ENCODE results near the gene NCOA3. TPM values are rescaled to one million over a fixed set of nuclear protein-coding genes. Genes with fewer than 3 reads are reported as not detected.
"Not testable (repeated sequence)": the region's sequence is repeated elsewhere in the genome, so short reads cannot be mapped to it uniquely, and the experiment has no call there.

NCOA3 gene
- total RNA-seq, 2 experiments from 2014 or later: 59.1 to 70.6 TPM

- DNase-seq: no peak
- CTCF ChIA-PET: interaction anchor here (0.9 kb wide), 1 partner anchor 9 kb away, joined by 3 read pairs; no protein-coding TSS in a partner anchor
- H3K4me1 Mint-ChIP-seq: peaks cover 47% of the 10 kb centered on the region
- no peaks in the 10 kb centered on the region for H3K27me3 Mint-ChIP-seq
- peak overlapping the region; percentile 88 for H3K27ac Mint-ChIP-seq
- H3K4me3 Mint-ChIP-seq: no peak overlapping the region
- POLR2A ChIA-PET: no interaction called here
- no peaks in the 10 kb centered on the region for H3K9me3 Mint-ChIP-seq
- H3K36me3 Mint-ChIP-seq (ENCODE audit: low read depth): peaks cover 11% of the 10 kb centered on the region
Measured at GRCh38 chr20:47498606-47499005, 3.1 kb upstream of the NCOA3 start.

- Mint-ChIP-seq H3K27ac (no peak overlapping the region), H3K4me1 (peaks cover 46% of the 10 kb centered on the region), H3K9me3 (no peaks in the 10 kb centered on the region), H3K36me3 (ENCODE audit: low read depth) (peaks cover 13% of the 10 kb centered on the region), H3K27me3 (no peaks in the 10 kb centered on the region), H3K4me3 (no peak overlapping the region)
- CTCF ChIA-PET: interaction anchor here (0.9 kb wide), 1 partner anchor 9 kb away, joined by 3 read pairs; no protein-coding TSS in a partner anchor
- no peak for DNase-seq
- POLR2A ChIA-PET: no interaction called here
Measured at GRCh38 chr20:47499053-47499452, 2.6 kb upstream of the NCOA3 start.

- H3K27ac Mint-ChIP-seq: peak overlapping the region; percentile 99
- peaks cover 13% of the 10 kb centered on the region for H3K36me3 Mint-ChIP-seq (ENCODE audit: low read depth)
- peak overlapping the region; percentile 99 for H3K4me3 Mint-ChIP-seq
- peaks cover 45% of the 10 kb centered on the region for H3K4me1 Mint-ChIP-seq
- H3K9me3 Mint-ChIP-seq, POLR2A ChIA-PET, H3K27me3 Mint-ChIP-seq, DNase-seq: not testable (repeated sequence)
- CTCF ChIA-PET: interaction anchor here (0.6 to 0.7 kb wide), 2 partner anchors 122 to 1323 kb away, joined by 3 read pairs; no protein-coding TSS in a partner anchor
Measured at GRCh38 chr20:47500082-47500481, 1.6 kb upstream of the NCOA3 start.

GRCh38 chr20:47500554-47500953 lies 1.1 kb upstream of the NCOA3 start:
- CTCF ChIA-PET: interaction anchor here (0.6 to 3.3 kb wide), 6 partner anchors 11 to 166 kb away, joined by 3 to 20 read pairs (median 6); no protein-coding TSS in a partner anchor
- POLR2A ChIA-PET: no interaction called here

GRCh38 chr20:47501116-47501481 lies 588 bp upstream of the NCOA3 start:
- H3K9me3 Mint-ChIP-seq: no peaks in the 10 kb centered on the region
- peak overlapping the region; percentile 99 for H3K27ac Mint-ChIP-seq
- DNase-seq: no peak
- H3K27me3 Mint-ChIP-seq: no peaks in the 10 kb centered on the region
- peak overlapping the region; percentile 99 for H3K4me3 Mint-ChIP-seq
- ChIA-PET POLR2A (interaction anchor here (0.6 to 2.0 kb wide), 2 partner anchors 7 to 9 kb away, joined by 4 to 10 read pairs; no protein-coding TSS in a partner anchor), CTCF (interaction anchor here (0.9 to 3.3 kb wide), 11 partner anchors 8 to 167 kb away, joined by 3 to 22 read pairs (median 4); no protein-coding TSS in a partner anchor)
- H3K36me3 Mint-ChIP-seq (ENCODE audit: low read depth): peaks cover 20% of the 10 kb centered on the region
- H3K4me1 Mint-ChIP-seq: peaks cover 51% of the 10 kb centered on the region

More at GRCh38 chr20:47500554-47500953, 1.1 kb upstream of the NCOA3 start:
- DNase-seq: no peak
- peaks cover 16% of the 10 kb centered on the region for H3K36me3 Mint-ChIP-seq (ENCODE audit: low read depth)
- H3K4me1 Mint-ChIP-seq: peaks cover 47% of the 10 kb centered on the region
- H3K27ac Mint-ChIP-seq: peak overlapping the region; percentile 99
- H3K4me3 Mint-ChIP-seq: peak overlapping the region; percentile 99
- no peaks in the 10 kb centered on the region for H3K27me3 Mint-ChIP-seq
- H3K9me3 Mint-ChIP-seq: no peaks in the 10 kb centered on the region

- Mint-ChIP-seq H3K36me3 (ENCODE audit: low read depth) (peaks cover 22% of the 10 kb centered on the region), H3K9me3 (no peaks in the 10 kb centered on the region), H3K27ac (peak overlapping the region; percentile 99), H3K4me1 (peaks cover 61% of the 10 kb centered on the region), H3K27me3 (no peaks in the 10 kb centered on the region), H3K4me3 (peak overlapping the region; percentile 99)
- CTCF ChIA-PET: interaction anchor here (0.6 to 3.3 kb wide), 17 partner anchors 10 to 227 kb away, joined by 3 to 22 read pairs (median 3); no protein-coding TSS in a partner anchor
- POLR2A ChIA-PET: interaction anchor here (0.7 to 2.0 kb wide), 2 partner anchors 9 to 119 kb away, joined by 4 to 10 read pairs; no protein-coding TSS in a partner anchor
- DNase-seq: peak; percentile 57
Measured at GRCh38 chr20:47502271-47503239, 868 bp downstream of the NCOA3 start.

- Mint-ChIP-seq H3K27ac (peak overlapping the region; percentile 99), H3K9me3 (no peaks in the 10 kb centered on the region), H3K4me3 (peak overlapping the region; percentile 99), H3K4me1 (peaks cover 62% of the 10 kb centered on the region), H3K27me3 (no peaks in the 10 kb centered on the region), H3K36me3 (ENCODE audit: low read depth) (peaks cover 22% of the 10 kb centered on the region)
- no peak for DNase-seq
- ChIA-PET POLR2A (no interaction called here), CTCF (interaction anchor here (0.6 to 3.3 kb wide), 9 partner anchors 11 to 124 kb away, joined by 3 to 22 read pairs (median 3); no protein-coding TSS in a partner anchor)
Measured at GRCh38 chr20:47503685-47504084, 2.0 kb downstream of the NCOA3 start.

- Mint-ChIP-seq H3K4me3 (no peak overlapping the region), H3K36me3 (ENCODE audit: low read depth) (peaks cover 34% of the 10 kb centered on the region)
- CTCF ChIA-PET: no interaction called here
Measured at GRCh38 chr20:47506335-47506734, 4.6 kb downstream of the NCOA3 start.

GRCh38 chr20:47506850-47507249 lies 5.2 kb downstream of the NCOA3 start:
- Mint-ChIP-seq H3K27me3 (no peaks in the 10 kb centered on the region), H3K4me1 (peaks cover 69% of the 10 kb centered on the region), H3K9me3 (no peaks in the 10 kb centered on the region), H3K4me3 (no peak overlapping the region), H3K27ac (peak overlapping the region; percentile 21), H3K36me3 (ENCODE audit: low read depth) (peaks cover 33% of the 10 kb centered on the region)
- ChIA-PET CTCF (interaction anchor here (0.7 to 2.4 kb wide), 3 partner anchors 114 to 1313 kb away, joined by 3 to 9 read pairs (median 4); no protein-coding TSS in a partner anchor), POLR2A (no interaction called here)
- DNase-seq: no peak

More at GRCh38 chr20:47506335-47506734, 4.6 kb downstream of the NCOA3 start:
- H3K27me3 Mint-ChIP-seq: no peaks in the 10 kb centered on the region
- POLR2A ChIA-PET: no interaction called here
- H3K9me3 Mint-ChIP-seq: no peaks in the 10 kb centered on the region
- DNase-seq: no peak
- H3K4me1 Mint-ChIP-seq: peaks cover 67% of the 10 kb centered on the region
- peak overlapping the region; percentile 64 for H3K27ac Mint-ChIP-seq

- POLR2A ChIA-PET, H3K27me3 Mint-ChIP-seq, DNase-seq, H3K9me3 Mint-ChIP-seq, H3K4me3 Mint-ChIP-seq: not testable (repeated sequence)
- H3K27ac Mint-ChIP-seq: peak overlapping the region; percentile 46
- H3K36me3 Mint-ChIP-seq (ENCODE audit: low read depth): peaks cover 33% of the 10 kb centered on the region
- CTCF ChIA-PET: interaction anchor here (0.7 to 2.4 kb wide), 3 partner anchors 114 to 1314 kb away, joined by 3 to 9 read pairs (median 4); no protein-coding TSS in a partner anchor
- H3K4me1 Mint-ChIP-seq: peaks cover 70% of the 10 kb centered on the region
Measured at GRCh38 chr20:47507275-47507981, 5.7 kb downstream of the NCOA3 start.

GRCh38 chr20:47508278-47508677 lies 6.6 kb downstream of the NCOA3 start:
- peaks cover 30% of the 10 kb centered on the region for H3K36me3 Mint-ChIP-seq (ENCODE audit: low read depth)
- peak overlapping the region; percentile 67 for H3K4me3 Mint-ChIP-seq
- no peak for DNase-seq
- H3K27me3 Mint-ChIP-seq: no peaks in the 10 kb centered on the region
- ChIA-PET CTCF (interaction anchor here (1.0 to 2.4 kb wide), 3 partner anchors 19 to 170 kb away, joined by 3 to 9 read pairs (median 5); no protein-coding TSS in a partner anchor), POLR2A (interaction anchor here (0.6 kb wide), 1 partner anchor 1102 kb away, joined by 6 read pairs; the partner anchor contains the start of gene ELMO2)
- peak overlapping the region; percentile 71 for H3K27ac Mint-ChIP-seq
- H3K9me3 Mint-ChIP-seq: no peaks in the 10 kb centered on the region
- H3K4me1 Mint-ChIP-seq: peaks cover 74% of the 10 kb centered on the region

- peak overlapping the region; percentile 3 for H3K27ac Mint-ChIP-seq
- H3K4me1 Mint-ChIP-seq: peaks cover 73% of the 10 kb centered on the region
- peaks cover 29% of the 10 kb centered on the region for H3K36me3 Mint-ChIP-seq (ENCODE audit: low read depth)
- H3K27me3 Mint-ChIP-seq: no peaks in the 10 kb centered on the region
- H3K9me3 Mint-ChIP-seq: no peaks in the 10 kb centered on the region
- DNase-seq: no peak
- ChIA-PET CTCF (interaction anchor here (1.0 to 2.4 kb wide), 3 partner anchors 72 to 171 kb away, joined by 3 to 9 read pairs (median 3); no protein-coding TSS in a partner anchor), POLR2A (interaction anchor here (0.6 kb wide), 2 partner anchors 8 to 1103 kb away, joined by 4 to 6 read pairs; partner anchors contain the start of gene ELMO2)
- peak overlapping the region; percentile 67 for H3K4me3 Mint-ChIP-seq
Measured at GRCh38 chr20:47509104-47509661, 7.5 kb downstream of the NCOA3 start.

All from activated CD4-positive, alpha-beta T cell treated with anti-CD3 and anti-CD28 coated beads, Interleukin-2, amount 10 ng/mL, durations not matched to agents 7 days and 5 days (primary cell).